ENCODE results near the gene DCXR.

The DCXR gene

DNA sequence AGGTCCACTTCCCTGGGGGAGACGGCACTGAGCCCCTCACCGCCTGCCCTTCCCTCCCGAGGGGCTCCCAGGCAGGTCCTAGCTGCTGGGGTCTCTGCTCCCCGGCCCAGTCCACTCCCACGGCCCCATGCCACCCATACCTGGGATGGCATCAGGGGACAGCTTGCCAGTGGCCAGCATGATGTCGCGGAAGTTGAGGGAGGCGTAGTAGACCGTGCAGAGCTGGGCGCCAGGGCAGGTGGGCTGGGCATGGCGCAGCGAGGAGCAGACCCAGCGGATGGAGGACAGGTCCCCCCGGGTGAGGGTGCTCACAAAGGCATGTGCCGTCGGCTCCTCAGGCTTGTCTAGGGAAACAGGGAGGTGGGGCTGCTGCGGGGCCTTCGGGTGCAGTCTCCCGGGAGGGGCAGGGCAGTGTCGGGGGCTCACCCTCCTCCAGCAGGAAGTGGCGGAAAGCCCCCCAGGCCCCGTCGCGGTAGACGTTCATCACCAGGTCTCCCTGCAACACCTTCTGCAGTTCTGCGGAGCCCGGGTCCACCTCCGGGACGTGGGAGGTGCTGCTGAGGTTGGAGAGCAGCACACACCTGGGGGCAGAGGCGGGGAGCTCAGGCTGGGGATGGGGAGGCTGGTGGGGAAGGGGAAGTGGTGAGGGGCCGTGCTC lies 47.0 kb upstream of the DCXR start:
- no peaks in the 10 kb centered on the region for H3K27me3 ChIP-seq (ENCODE audit: insufficient read depth, low read length, poor library complexity)
- H3K4me1 ChIP-seq (ENCODE audit: insufficient read depth, low read length) = no peaks in the 10 kb centered on the region
- no peak overlapping the region for H3K27ac ChIP-seq (ENCODE audit: low read length)
- H3K9me3 ChIP-seq (ENCODE audit: insufficient read depth, low read length, severe bottlenecking) = no peaks in the 10 kb centered on the region
- ATAC-seq (ENCODE audit: insufficient read depth, low read depth) = no peak
- H3K36me3 ChIP-seq (ENCODE audit: insufficient read depth, low read length) = peaks cover 98% of the 10 kb centered on the region
- no peak overlapping the region for H3K9ac ChIP-seq (ENCODE audit: low read depth, low read length)
- no peak for DNase-seq
- peaks cover 3% of the 10 kb centered on the region; the same call in 1 of the 2 replicates for H3K79me2 ChIP-seq (ENCODE audit: insufficient read depth, low read length)
- peaks cover 83% of the 10 kb centered on the region for H4K20me1 ChIP-seq (ENCODE audit: insufficient read depth, low read length)
- H3K4me2 ChIP-seq (ENCODE audit: insufficient read depth, low read length) = no peak overlapping the region
- no peak overlapping the region for H3K4me3 ChIP-seq (ENCODE audit: low read depth in 1 of 2, low read length in 2 of 2)
- H2AFZ ChIP-seq (ENCODE audit: low read depth, low read length) = no peak overlapping the region
- TF ChIP-seq, protein P1, sequence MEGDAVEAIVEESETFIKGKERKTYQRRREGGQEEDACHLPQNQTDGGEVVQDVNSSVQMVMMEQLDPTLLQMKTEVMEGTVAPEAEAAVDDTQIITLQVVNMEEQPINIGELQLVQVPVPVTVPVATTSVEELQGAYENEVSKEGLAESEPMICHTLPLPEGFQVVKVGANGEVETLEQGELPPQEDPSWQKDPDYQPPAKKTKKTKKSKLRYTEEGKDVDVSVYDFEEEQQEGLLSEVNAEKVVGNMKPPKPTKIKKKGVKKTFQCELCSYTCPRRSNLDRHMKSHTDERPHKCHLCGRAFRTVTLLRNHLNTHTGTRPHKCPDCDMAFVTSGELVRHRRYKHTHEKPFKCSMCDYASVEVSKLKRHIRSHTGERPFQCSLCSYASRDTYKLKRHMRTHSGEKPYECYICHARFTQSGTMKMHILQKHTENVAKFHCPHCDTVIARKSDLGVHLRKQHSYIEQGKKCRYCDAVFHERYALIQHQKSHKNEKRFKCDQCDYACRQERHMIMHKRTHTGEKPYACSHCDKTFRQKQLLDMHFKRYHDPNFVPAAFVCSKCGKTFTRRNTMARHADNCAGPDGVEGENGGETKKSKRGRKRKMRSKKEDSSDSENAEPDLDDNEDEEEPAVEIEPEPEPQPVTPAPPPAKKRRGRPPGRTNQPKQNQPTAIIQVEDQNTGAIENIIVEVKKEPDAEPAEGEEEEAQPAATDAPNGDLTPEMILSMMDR (IDR thresholded peaks at IDR 0.05; ENCODE audit: borderline replicate concordance, extremely low read depth, low read length, poor library complexity, severe bottlenecking) = no peak
- TF ChIP-seq EZH2 (IDR thresholded peaks at IDR 0.05; ENCODE audit: borderline replicate concordance, low read depth, low read length, severe bottlenecking) = no peak

DNA sequence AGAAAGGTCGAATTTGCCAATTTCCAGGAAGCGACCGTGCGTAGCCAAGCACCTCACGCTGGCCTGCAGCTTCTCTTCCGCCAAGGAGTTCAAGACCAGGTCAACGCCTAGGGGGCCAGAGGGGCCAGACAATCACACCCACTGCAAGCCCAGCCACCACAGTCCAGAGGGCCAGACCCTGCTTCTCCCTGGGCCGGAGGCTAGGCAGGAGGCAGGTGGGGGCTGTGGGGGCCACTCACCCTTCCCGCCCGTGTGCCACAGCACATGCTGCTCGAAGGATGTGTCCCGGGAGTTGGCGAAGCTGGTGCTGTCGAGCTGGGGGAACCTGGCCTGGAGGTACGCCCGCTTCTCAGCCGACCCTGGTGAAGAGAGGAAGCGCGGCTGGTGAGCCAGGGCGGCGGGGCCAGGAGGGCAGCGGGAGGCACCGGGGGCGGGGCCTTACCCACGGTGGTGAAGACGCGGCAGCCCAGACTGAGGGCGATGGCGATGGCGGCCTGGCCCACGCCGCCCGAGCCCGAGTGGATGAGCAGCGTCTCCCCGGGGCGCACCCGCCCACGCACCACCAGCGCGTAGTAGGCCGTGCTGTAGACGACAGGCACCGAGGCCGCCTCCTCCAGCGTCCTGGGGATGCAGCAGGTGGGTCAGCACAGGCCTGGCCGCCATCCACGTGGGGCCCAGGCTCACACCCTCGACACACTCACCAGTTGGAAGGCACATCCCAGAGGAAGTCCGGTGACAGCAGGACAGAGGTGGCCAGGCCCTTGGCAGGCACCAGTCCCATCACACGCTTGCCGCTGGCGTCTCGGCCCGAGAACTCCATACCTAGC lies 46.2 kb upstream of the DCXR start:
- H4K20me1 ChIP-seq (ENCODE audit: insufficient read depth, low read length) = peaks cover 83% of the 10 kb centered on the region
- no peak overlapping the region for H3K9ac ChIP-seq (ENCODE audit: low read depth, low read length)
- TF ChIP-seq EZH2 (IDR thresholded peaks at IDR 0.05; ENCODE audit: borderline replicate concordance, low read depth, low read length, severe bottlenecking) = no peak
- TF ChIP-seq, protein P1 (IDR thresholded peaks at IDR 0.05; ENCODE audit: borderline replicate concordance, extremely low read depth, low read length, poor library complexity, severe bottlenecking) = no peak
- no peak overlapping the region for H2AFZ ChIP-seq (ENCODE audit: low read depth, low read length)
- no peaks in the 10 kb centered on the region for H3K27me3 ChIP-seq (ENCODE audit: insufficient read depth, low read length, poor library complexity)
- no peak overlapping the region for H3K4me3 ChIP-seq (ENCODE audit: low read depth in 1 of 2, low read length in 2 of 2)
- H3K4me2 ChIP-seq (ENCODE audit: insufficient read depth, low read length) = no peak overlapping the region
- H3K36me3 ChIP-seq (ENCODE audit: insufficient read depth, low read length) = peaks cover 98% of the 10 kb centered on the region
- DNase-seq = no peak
- no peak for ATAC-seq (ENCODE audit: insufficient read depth, low read depth)
- no peak overlapping the region for H3K27ac ChIP-seq (ENCODE audit: low read length)
- H3K9me3 ChIP-seq (ENCODE audit: insufficient read depth, low read length, severe bottlenecking) = no peaks in the 10 kb centered on the region
- no peaks in the 10 kb centered on the region for H3K4me1 ChIP-seq (ENCODE audit: insufficient read depth, low read length)
- peaks cover 3% of the 10 kb centered on the region; the same call in 1 of the 2 replicates for H3K79me2 ChIP-seq (ENCODE audit: insufficient read depth, low read length)

DNA sequence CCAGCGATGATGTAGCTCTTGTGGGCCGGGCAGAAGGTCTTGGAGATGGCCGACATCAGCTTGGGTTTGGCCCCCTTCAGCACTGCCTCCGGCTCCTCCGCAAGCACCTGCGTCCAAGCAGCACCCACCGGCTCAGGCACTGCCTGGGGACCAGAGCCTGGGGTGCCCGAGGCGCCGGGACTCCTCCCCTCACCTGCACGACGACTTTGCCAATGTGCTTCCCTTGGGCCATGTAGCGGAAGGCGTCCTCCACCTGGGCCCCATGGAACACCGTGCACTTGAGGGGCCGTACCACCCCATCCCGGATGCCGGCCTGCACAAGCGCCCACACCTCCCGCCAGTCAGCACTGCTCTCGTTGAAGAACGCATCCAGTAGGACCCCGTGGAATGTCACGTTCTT lies 45.5 kb upstream of the DCXR start:
- Histone ChIP-seq H3K4me1 (ENCODE audit: insufficient read depth, low read length) (no peaks in the 10 kb centered on the region), H4K20me1 (ENCODE audit: insufficient read depth, low read length) (peaks cover 78% of the 10 kb centered on the region), H3K27ac (ENCODE audit: low read length) (no peak overlapping the region), H3K9me3 (ENCODE audit: insufficient read depth, low read length, severe bottlenecking) (no peaks in the 10 kb centered on the region), H3K79me2 (ENCODE audit: insufficient read depth, low read length) (no peaks in the 10 kb centered on the region; the same call in 1 of the 2 replicates), H2AFZ (ENCODE audit: low read depth, low read length) (no peak overlapping the region), H3K9ac (ENCODE audit: low read depth, low read length) (no peak overlapping the region), H3K27me3 (ENCODE audit: insufficient read depth, low read length, poor library complexity) (no peaks in the 10 kb centered on the region), H3K36me3 (ENCODE audit: insufficient read depth, low read length) (peaks cover 98% of the 10 kb centered on the region), H3K4me2 (ENCODE audit: insufficient read depth, low read length) (no peak overlapping the region), H3K4me3 (ENCODE audit: low read depth in 1 of 2, low read length in 2 of 2) (no peak overlapping the region)
- ATAC-seq (ENCODE audit: insufficient read depth, low read depth) = no peak
- TF ChIP-seq, protein P1 (IDR thresholded peaks at IDR 0.05; ENCODE audit: borderline replicate concordance, extremely low read depth, low read length, poor library complexity, severe bottlenecking) = no peak
- no peak for TF ChIP-seq EZH2 (IDR thresholded peaks at IDR 0.05; ENCODE audit: borderline replicate concordance, low read depth, low read length, severe bottlenecking)
- no peak for DNase-seq
